ENCODE data around the gene PTGDS. TPM values are rescaled to one million over a fixed set of nuclear protein-coding genes. Genes with fewer than 3 reads are reported as not detected.

Gene PTGDS
- total RNA-seq, 2 experiments from 2014 or later = 40.6 to 41.0 TPM

DNA sequence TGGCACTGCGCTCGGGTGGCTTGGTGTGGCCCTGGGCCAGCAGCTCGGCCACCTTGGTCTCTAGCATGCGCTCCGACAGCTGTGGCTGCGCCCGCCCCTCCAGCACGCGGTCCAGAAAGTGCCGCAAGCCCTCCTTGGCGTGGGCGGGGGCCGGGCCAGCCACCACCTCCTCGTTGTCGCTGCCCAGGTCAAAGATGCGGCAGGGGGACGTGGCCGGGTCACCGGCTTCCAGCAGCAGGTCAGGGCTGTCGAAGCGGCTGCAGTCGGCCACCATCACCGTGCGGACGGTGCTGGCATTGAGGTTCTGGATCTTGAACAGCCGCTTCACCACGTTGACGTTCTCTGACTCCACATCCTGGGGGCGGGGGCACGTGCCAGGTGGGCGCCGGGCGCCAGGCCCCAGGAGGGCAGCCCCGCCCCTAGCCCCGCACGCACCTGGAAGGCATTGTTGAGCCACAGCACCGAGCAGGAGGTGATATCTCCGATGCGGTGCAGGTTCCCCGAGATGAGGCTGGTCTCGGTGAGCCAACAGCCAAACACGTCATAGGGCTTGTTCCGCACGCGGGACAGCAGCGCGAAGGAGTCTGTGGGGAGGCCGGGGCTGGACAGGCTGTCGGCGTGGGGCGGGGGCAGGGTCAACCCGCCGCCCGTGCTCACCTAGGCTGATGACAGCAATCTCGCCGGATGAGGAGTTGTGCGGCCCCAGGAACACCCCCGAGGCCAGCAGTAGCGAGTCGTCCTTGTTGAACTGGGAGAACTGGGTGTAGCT, 35.0 kb upstream of the PTGDS start:
- Histone ChIP-seq H3K27ac (ENCODE audit: low read depth in 1 of 2, low read length in 2 of 2) (no peak overlapping the region), H3K4me1 (ENCODE audit: insufficient read depth, low read length) (peaks cover 33% of the 10 kb centered on the region), H3K27me3 (ENCODE audit: control insufficient read depth in 1 of 2, insufficient read depth in 2 of 2, low read length in 2 of 2) (no peaks in the 10 kb centered on the region), H3K9me3 (ENCODE audit: control insufficient read depth in 1 of 2, insufficient read depth in 1 of 2, low read length in 2 of 2) (peaks cover 0 to 7% of the 10 kb centered on the region in 2 experiments), H3K4me3 (ENCODE audit: low read length) (no peak overlapping the region), H3K36me3 (ENCODE audit: insufficient read depth, low read length) (peaks cover 34% of the 10 kb centered on the region)
- Mint-ChIP-seq H3K4me3 (peak overlapping the region; percentile 69), H3K27ac (no peak overlapping the region), H3K4me1 (ENCODE audit: low read depth) (peaks cover 5% of the 10 kb centered on the region), H3K9me3 (no peaks in the 10 kb centered on the region), H3K27me3 (no peaks in the 10 kb centered on the region), H3K36me3 (ENCODE audit: low read depth) (peaks cover 25% of the 10 kb centered on the region)
- ChIA-PET CTCF (interaction anchor here (1.0 kb wide), 1 partner anchor 60 kb away, joined by 5 read pairs; no protein-coding TSS in a partner anchor), POLR2A (no interaction called here)
- TF ChIP-seq, protein P1, sequence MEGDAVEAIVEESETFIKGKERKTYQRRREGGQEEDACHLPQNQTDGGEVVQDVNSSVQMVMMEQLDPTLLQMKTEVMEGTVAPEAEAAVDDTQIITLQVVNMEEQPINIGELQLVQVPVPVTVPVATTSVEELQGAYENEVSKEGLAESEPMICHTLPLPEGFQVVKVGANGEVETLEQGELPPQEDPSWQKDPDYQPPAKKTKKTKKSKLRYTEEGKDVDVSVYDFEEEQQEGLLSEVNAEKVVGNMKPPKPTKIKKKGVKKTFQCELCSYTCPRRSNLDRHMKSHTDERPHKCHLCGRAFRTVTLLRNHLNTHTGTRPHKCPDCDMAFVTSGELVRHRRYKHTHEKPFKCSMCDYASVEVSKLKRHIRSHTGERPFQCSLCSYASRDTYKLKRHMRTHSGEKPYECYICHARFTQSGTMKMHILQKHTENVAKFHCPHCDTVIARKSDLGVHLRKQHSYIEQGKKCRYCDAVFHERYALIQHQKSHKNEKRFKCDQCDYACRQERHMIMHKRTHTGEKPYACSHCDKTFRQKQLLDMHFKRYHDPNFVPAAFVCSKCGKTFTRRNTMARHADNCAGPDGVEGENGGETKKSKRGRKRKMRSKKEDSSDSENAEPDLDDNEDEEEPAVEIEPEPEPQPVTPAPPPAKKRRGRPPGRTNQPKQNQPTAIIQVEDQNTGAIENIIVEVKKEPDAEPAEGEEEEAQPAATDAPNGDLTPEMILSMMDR (IDR thresholded peaks at IDR 0.05) = no peak
- intact Hi-C loops (cut with DNase I, micrococcal nuclease) = loop anchor here (5.0 to 10.0 kb wide), 2 partner anchors 75 to 97 kb away; partner anchors contain the start of genes AJM1 (in 1 of the 2), EDF1 (in 1 of the 2) and PHPT1 (in 1 of the 2)
- no peak for ATAC-seq (ENCODE audit: poor library complexity)
- peak in 1 of 14 experiments; percentile 39 for DNase-seq

DNA sequence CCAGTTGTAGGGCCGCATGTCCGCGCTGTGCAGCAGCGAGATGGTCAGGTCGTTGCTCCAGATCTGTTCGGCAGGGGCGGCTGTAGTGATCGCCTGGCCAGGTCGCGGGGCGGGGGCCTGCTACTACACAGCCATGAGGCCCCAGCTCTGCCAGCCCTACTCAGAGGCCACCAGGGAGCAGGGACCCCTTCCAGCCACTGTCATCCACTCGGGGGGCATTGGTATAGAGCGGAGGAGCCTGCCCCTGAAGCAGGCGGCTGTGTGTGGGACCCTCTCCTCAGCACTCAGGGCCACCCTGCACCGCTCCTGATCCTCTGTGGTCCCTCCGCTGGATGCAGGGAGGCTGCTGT, 34.4 kb upstream of the PTGDS start:
- no peak overlapping the region for H3K27ac ChIP-seq (ENCODE audit: low read depth in 1 of 2, low read length in 2 of 2)
- no peaks in the 10 kb centered on the region for H3K27me3 ChIP-seq (ENCODE audit: control insufficient read depth in 1 of 2, insufficient read depth in 2 of 2, low read length in 2 of 2)
- intact Hi-C loops (cut with DNase I, micrococcal nuclease) = loop anchor here (5.0 to 10.0 kb wide), 2 partner anchors 76 to 98 kb away; partner anchors contain the start of genes AJM1 (in 1 of the 2), EDF1 (in 1 of the 2) and PHPT1 (in 1 of the 2)
- H3K36me3 Mint-ChIP-seq (ENCODE audit: low read depth) = peaks cover 25% of the 10 kb centered on the region
- H3K9me3 ChIP-seq (ENCODE audit: control insufficient read depth in 1 of 2, insufficient read depth in 1 of 2, low read length in 2 of 2) = peaks cover 0 to 2% of the 10 kb centered on the region in 2 experiments
- peaks cover 36% of the 10 kb centered on the region for H3K4me1 ChIP-seq (ENCODE audit: insufficient read depth, low read length)
- CTCF ChIA-PET = interaction anchor here (1.0 to 1.5 kb wide), 2 partner anchors 57 to 61 kb away, joined by 5 read pairs; partner anchors contain the start of gene TRAF2
- peak overlapping the region; percentile 69 for H3K4me3 Mint-ChIP-seq
- no peak overlapping the region for H3K27ac Mint-ChIP-seq
- ATAC-seq (ENCODE audit: poor library complexity) = no peak
- peaks cover 5% of the 10 kb centered on the region for H3K4me1 Mint-ChIP-seq (ENCODE audit: low read depth)
- no peaks in the 10 kb centered on the region for H3K9me3 Mint-ChIP-seq
- no peak overlapping the region for H3K4me3 ChIP-seq (ENCODE audit: low read length)
- H3K36me3 ChIP-seq (ENCODE audit: insufficient read depth, low read length) = peaks cover 34% of the 10 kb centered on the region
- TF ChIP-seq, protein P1 (IDR thresholded peaks at IDR 0.05) = no peak
- no peak for DNase-seq
- POLR2A ChIA-PET = no interaction called here
- no peaks in the 10 kb centered on the region for H3K27me3 Mint-ChIP-seq

DNA sequence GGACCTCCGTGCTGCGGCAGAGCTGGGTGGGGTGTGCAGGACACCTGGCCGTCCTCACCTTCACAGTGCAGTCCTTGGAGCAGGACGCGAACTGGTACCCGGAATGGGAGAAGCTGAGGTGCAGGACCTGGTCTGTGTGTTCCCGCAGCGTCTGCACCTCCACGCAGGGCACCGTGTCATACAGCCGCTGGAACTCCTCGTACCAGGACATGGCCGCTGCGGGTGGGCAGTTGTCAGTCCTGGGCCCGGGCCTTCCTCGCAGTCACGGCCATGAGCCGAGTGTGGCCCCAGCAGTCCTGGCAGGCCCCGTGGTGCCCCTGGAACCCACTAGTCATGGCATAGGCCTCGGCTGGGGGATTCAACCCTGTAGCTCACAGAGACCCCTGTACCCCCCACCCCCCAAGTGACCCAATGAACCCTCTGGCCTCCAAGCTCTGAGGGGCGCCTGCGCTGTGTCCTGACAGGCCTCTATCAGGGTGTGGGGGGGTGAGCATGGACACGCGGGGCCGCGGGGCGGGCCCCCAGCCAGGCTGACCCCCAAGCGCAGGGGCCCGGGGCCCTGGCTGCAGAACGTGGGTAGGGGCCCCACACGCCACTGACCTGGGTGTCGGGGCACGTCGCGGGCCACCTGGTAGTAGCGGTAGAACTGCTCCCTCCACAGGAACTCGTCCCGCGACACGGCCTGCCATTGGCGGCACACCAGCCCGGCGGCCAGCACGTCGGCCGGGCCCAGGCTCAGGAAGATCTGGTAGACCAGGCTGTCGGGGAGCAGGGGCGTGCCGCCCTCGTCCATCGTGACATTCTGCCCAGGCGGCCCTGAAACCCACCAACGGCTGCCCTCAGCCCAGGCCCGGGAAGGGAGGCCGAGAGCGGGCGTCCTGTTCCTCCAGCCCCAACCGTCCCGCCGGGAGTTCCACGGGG, 33.8 kb upstream of the PTGDS start:
- Histone ChIP-seq H3K4me3 (ENCODE audit: low read length) (peak overlapping the region; percentile 69), H3K27ac (ENCODE audit: low read depth in 1 of 2, low read length in 2 of 2) (peak overlapping the region in 1 of 2 donors; percentile 21), H3K9me3 (ENCODE audit: control insufficient read depth in 1 of 2, insufficient read depth in 1 of 2, low read length in 2 of 2) (no peaks in the 10 kb centered on the region), H3K4me1 (ENCODE audit: insufficient read depth, low read length) (peaks cover 40% of the 10 kb centered on the region), H3K27me3 (ENCODE audit: control insufficient read depth in 1 of 2, insufficient read depth in 2 of 2, low read length in 2 of 2) (no peaks in the 10 kb centered on the region), H3K36me3 (ENCODE audit: insufficient read depth, low read length) (peaks cover 34% of the 10 kb centered on the region)
- H3K4me1 Mint-ChIP-seq (ENCODE audit: low read depth) = peaks cover 5% of the 10 kb centered on the region
- peak in 5 of 14 experiments; percentile 21 to 48 (median 35) for DNase-seq
- no peak for ATAC-seq (ENCODE audit: poor library complexity)
- ChIA-PET POLR2A (interaction anchor here (0.7 to 2.1 kb wide), 7 partner anchors 48 to 130 kb away, joined by 3 to 17 read pairs (median 4); partner anchors contain the start of genes AJM1, CLIC3, PAXX and TRAF2), CTCF (interaction anchor here (0.7 to 1.5 kb wide), 9 partner anchors 32 to 153 kb away, joined by 3 to 6 read pairs (median 5); partner anchors contain the start of genes AJM1, CLIC3, TMEM141 and TRAF2)
- H3K36me3 Mint-ChIP-seq (ENCODE audit: low read depth) = peaks cover 22% of the 10 kb centered on the region
- no peaks in the 10 kb centered on the region for H3K27me3 Mint-ChIP-seq
- H3K4me3 Mint-ChIP-seq = peak overlapping the region; percentile 87
- H3K27ac Mint-ChIP-seq = peak overlapping the region; percentile 58
- H3K9me3 Mint-ChIP-seq = no peaks in the 10 kb centered on the region
- TF ChIP-seq, protein P1 (IDR thresholded peaks at IDR 0.05) = no peak
- intact Hi-C loops (cut with DNase I, micrococcal nuclease) = loop anchor here (1.0 to 10.0 kb wide), 7 partner anchors 35 to 153 kb away; partner anchors contain the start of genes PHPT1 (in 2 of the 2), ABCA2 (in 1 of the 2), AJM1 (in 1 of the 2) and EDF1 (in 1 of the 2)

Measured in CD4-positive, alpha-beta T cell (primary cell).